Mesendoderm (in vitro differentiated cells): Measurements from ENCODE around the gene ZFP90.
"Not testable (repeated sequence)": the region's sequence is repeated elsewhere in the genome, so short reads cannot be mapped to it uniquely, and the experiment has no call there.

ENCODE experiments used
- DNase-seq: peaks from one replicate; pipeline ENCODE4 v3.0.0; 2013
- H2AK5ac ChIP-seq: 2 replicates; pipeline ENCODE4 v1.6.1; 2013; ENCODE audit warnings: low read length, inconsistent platforms
- H2BK120ac ChIP-seq: 2 replicates; pipeline ENCODE4 v1.6.1; 2013; ENCODE audit warnings: low read depth, mild to moderate bottlenecking, low read length, moderate library complexity, mixed read lengths
- H2BK15ac ChIP-seq: replicated peaks from 2 replicates; pipeline ENCODE4 v1.6.1; 2013; ENCODE audit warnings: low read depth, mild to moderate bottlenecking, moderate library complexity
- H2BK5ac ChIP-seq: 2 replicates; pipeline ENCODE4 v1.6.1; 2013; ENCODE audit warnings: low read length, inconsistent platforms
- H3K18ac ChIP-seq: 2 replicates; pipeline ENCODE4 v1.6.1; 2013; ENCODE audit warnings: mild to moderate bottlenecking, low read length, mixed read lengths
- H3K23ac ChIP-seq: one replicate; pipeline ENCODE4 v1.6.1; 2013; ENCODE audit warnings: low read length
- H3K27ac ChIP-seq: 2 replicates; pipeline ENCODE4 v1.5.1; 2013; ENCODE audit warnings: low read depth, mild to moderate bottlenecking, inconsistent platforms, low read length, moderate library complexity
- H3K27me3 ChIP-seq: 2 replicates; pipeline ENCODE4 v1.6.1; 2013; ENCODE audit warnings: low read length, control low read depth, mild to moderate bottlenecking, inconsistent platforms; ENCODE audit not compliant: insufficient read depth, poor library complexity
- H3K36me3 ChIP-seq: 2 replicates; pipeline ENCODE4 v1.6.1; 2013; ENCODE audit warnings: low read length, inconsistent platforms; ENCODE audit not compliant: control insufficient read depth, insufficient read depth
- H3K4ac ChIP-seq: one replicate; pipeline ENCODE4 v1.6.1; 2013; ENCODE audit warnings: low read depth, mild to moderate bottlenecking, low read length, moderate library complexity
- H3K4me1 ChIP-seq: 2 replicates; pipeline ENCODE4 v1.6.1; 2013; ENCODE audit warnings: low read depth, low read length, inconsistent platforms; ENCODE audit not compliant: control insufficient read depth
- H3K4me2 ChIP-seq: 2 replicates; pipeline ENCODE4 v1.6.1; 2013; ENCODE audit warnings: low read length
- H3K4me3 ChIP-seq: 2 replicates; pipeline ENCODE4 v1.5.1; 2013; ENCODE audit warnings: mild to moderate bottlenecking, low read length
- H3K56ac ChIP-seq: one replicate; pipeline ENCODE4 v1.6.1; 2013; ENCODE audit warnings: low read length
- H3K79me1 ChIP-seq: 2 replicates; pipeline ENCODE4 v1.6.1; 2013; ENCODE audit warnings: low read length, inconsistent platforms
- H3K79me2 ChIP-seq: 2 replicates; pipeline ENCODE4 v1.6.1; 2013; ENCODE audit warnings: mild to moderate bottlenecking, low read length; ENCODE audit not compliant: control insufficient read depth, insufficient read depth
- H3K9ac ChIP-seq: 2 replicates; pipeline ENCODE4 v1.6.1; 2013; ENCODE audit warnings: low read length, inconsistent platforms
- H4K5ac ChIP-seq: one replicate; pipeline ENCODE4 v1.6.1; 2013; ENCODE audit warnings: low read length
- H4K8ac ChIP-seq: one replicate; pipeline ENCODE4 v1.6.1; 2013; ENCODE audit warnings: low read depth, mild to moderate bottlenecking, control low read depth, low read length, moderate library complexity
- WGBS: extraction: QIAGEN DNeasy Blood & Tissue Kit; methylation state at CpG from one replicate; pipeline ENCODE4 v1.1.7; 2013; ENCODE audit warnings: low lambda C conversion rate, missing lambda C conversion rate; ENCODE audit not compliant: insufficient coverage; ENCODE audit errors: extremely low coverage; 5-methylcytosine and 5-hydroxymethylcytosine counted together

The ZFP90 gene

GRCh38 chr16:68539711-68540239, 684 bp downstream of the ZFP90 start:
- Histone ChIP-seq H2BK15ac (no peak overlapping the region), H3K23ac (no peak overlapping the region), H3K27me3 (no peaks in the 10 kb centered on the region), H3K18ac (peak overlapping the region; percentile 64), H3K4me2 (peak overlapping the region; percentile 65), H4K5ac (no peak overlapping the region), H3K4me1 (no peaks in the 10 kb centered on the region), H3K4ac (peak overlapping the region; percentile 8), H4K8ac (no peak overlapping the region), H2BK5ac (peak overlapping the region; percentile 78), H2AK5ac (no peak overlapping the region), H3K56ac (peak overlapping the region; percentile 98), H2BK120ac (no peak overlapping the region), H3K27ac (no peak overlapping the region), H3K36me3 (no peaks in the 10 kb centered on the region), H3K9ac (peak overlapping the region; percentile 92), H3K79me2 (no peaks in the 10 kb centered on the region), H3K4me3 (peak overlapping the region; percentile 94), H3K79me1 (peaks cover 2% of the 10 kb centered on the region)
- WGBS: no CpG with 5 or more reads among the region's 19 CpGs
- DNase-seq: peak; percentile 24

GRCh38 chr16:68548947-68549346, 9.9 kb downstream of the ZFP90 start:
- Histone ChIP-seq H3K4me2 (no peak overlapping the region), H4K8ac (no peak overlapping the region), H2BK5ac (no peak overlapping the region), H3K79me2 (no peaks in the 10 kb centered on the region), H3K4me1 (no peaks in the 10 kb centered on the region), H4K5ac (no peak overlapping the region), H3K27me3 (no peaks in the 10 kb centered on the region), H3K4me3 (no peak overlapping the region), H3K79me1 (peaks cover 2% of the 10 kb centered on the region), H3K56ac (no peak overlapping the region), H3K23ac (no peak overlapping the region), H2BK120ac (no peak overlapping the region), H3K9ac (no peak overlapping the region), H3K4ac (no peak overlapping the region), H2BK15ac (no peak overlapping the region), H3K18ac (no peak overlapping the region), H3K27ac (no peak overlapping the region), H2AK5ac (no peak overlapping the region), H3K36me3 (peaks cover 2% of the 10 kb centered on the region)
- no peak for DNase-seq
- WGBS: no CpG with 5 or more reads among the region's 4 CpGs

DNA sequence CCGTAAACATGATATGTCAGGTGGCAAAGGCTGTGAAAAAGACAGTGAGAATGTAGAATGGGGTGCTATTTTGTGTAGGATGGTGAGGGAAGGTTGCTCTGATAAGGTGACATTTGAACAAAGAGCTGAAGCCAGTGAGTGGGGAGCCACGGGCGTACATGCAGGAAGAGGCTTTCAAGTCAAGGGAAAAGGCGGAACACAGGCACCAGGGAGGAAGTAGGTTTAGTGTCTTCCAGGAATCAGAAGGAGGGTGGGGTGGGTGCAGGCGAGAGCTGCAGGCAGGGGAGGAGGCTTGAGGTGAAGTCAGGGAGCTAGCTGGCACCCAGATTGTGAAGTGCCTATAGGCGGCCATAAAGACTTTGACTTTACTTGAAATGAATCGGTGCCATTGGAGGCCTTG, 14.1 kb downstream of the ZFP90 start:
- no peak for DNase-seq
- H2BK5ac ChIP-seq: no peak overlapping the region
- no peak overlapping the region for H3K4me3 ChIP-seq
- H3K4ac ChIP-seq: no peak overlapping the region
- no peaks in the 10 kb centered on the region for H3K79me1 ChIP-seq
- no peak overlapping the region for H3K27ac ChIP-seq
- H2BK120ac ChIP-seq: no peak overlapping the region
- no peaks in the 10 kb centered on the region for H3K4me1 ChIP-seq
- H3K36me3 ChIP-seq: peaks cover 2% of the 10 kb centered on the region
- no peak overlapping the region for H2AK5ac ChIP-seq
- H3K18ac ChIP-seq: no peak overlapping the region
- no peak overlapping the region for H3K56ac ChIP-seq
- H3K23ac ChIP-seq: no peak overlapping the region
- no peak overlapping the region for H2BK15ac ChIP-seq
- no peak overlapping the region for H3K9ac ChIP-seq
- no peak overlapping the region for H3K4me2 ChIP-seq
- no CpG with 5 or more reads among the region's 7 CpGs for WGBS
- no peak overlapping the region for H4K5ac ChIP-seq
- no peaks in the 10 kb centered on the region for H3K27me3 ChIP-seq
- no peaks in the 10 kb centered on the region for H3K79me2 ChIP-seq
- H4K8ac ChIP-seq: no peak overlapping the region

DNA sequence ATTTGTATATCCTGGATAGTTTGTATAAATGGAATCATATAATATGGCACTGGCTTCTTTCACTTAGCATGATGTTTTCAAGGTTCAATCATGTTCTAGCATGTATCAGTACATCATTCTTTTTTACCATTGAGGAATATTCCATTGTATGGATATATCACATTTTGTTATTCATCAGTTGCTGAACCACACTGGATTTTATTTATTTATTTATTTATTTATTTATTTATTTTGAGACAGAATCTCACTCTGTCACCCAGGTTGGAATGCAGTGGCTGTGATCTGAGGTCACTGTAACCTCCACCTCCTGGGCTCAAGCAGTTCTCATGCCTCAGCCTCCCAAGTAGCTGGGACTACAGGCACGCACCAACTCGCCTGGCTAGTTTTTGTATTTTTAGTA, 21.2 kb downstream of the ZFP90 start:
- not testable (repeated sequence) for H3K79me2 ChIP-seq, H3K4me3 ChIP-seq

GRCh38 chr16:68563631-68564381, 24.7 kb downstream of the ZFP90 start:
- H3K36me3 ChIP-seq: peaks cover 10% of the 10 kb centered on the region
- WGBS: no CpG with 5 or more reads among the region's 7 CpGs
- H2BK15ac ChIP-seq: no peak overlapping the region
- H3K27me3 ChIP-seq: peaks cover 2% of the 10 kb centered on the region
- H3K4me2 ChIP-seq: no peak overlapping the region
- no peaks in the 10 kb centered on the region for H3K79me2 ChIP-seq
- H3K4ac ChIP-seq: no peak overlapping the region
- no peak overlapping the region for H3K23ac ChIP-seq
- DNase-seq: peak; percentile 32
- no peak overlapping the region for H4K8ac ChIP-seq
- H4K5ac ChIP-seq: no peak overlapping the region
- H3K79me1 ChIP-seq: no peaks in the 10 kb centered on the region
- no peak overlapping the region for H3K9ac ChIP-seq
- peak overlapping the region; percentile 41 for H3K4me3 ChIP-seq
- H2BK120ac ChIP-seq: no peak overlapping the region
- no peak overlapping the region for H3K56ac ChIP-seq
- no peak overlapping the region for H2AK5ac ChIP-seq
- H2BK5ac ChIP-seq: no peak overlapping the region
- no peak overlapping the region for H3K18ac ChIP-seq
- H3K27ac ChIP-seq: no peak overlapping the region
- H3K4me1 ChIP-seq: no peaks in the 10 kb centered on the region

More for the DNA sequence above, 21.2 kb downstream of the ZFP90 start:
- H3K9ac ChIP-seq, H3K79me1 ChIP-seq, H4K5ac ChIP-seq, H2BK15ac ChIP-seq, H3K18ac ChIP-seq, H2BK5ac ChIP-seq, H3K23ac ChIP-seq, H3K27me3 ChIP-seq, H3K4me1 ChIP-seq, H4K8ac ChIP-seq, H3K27ac ChIP-seq, H3K4me2 ChIP-seq, H3K56ac ChIP-seq, H2BK120ac ChIP-seq, H2AK5ac ChIP-seq, H3K4ac ChIP-seq, DNase-seq: not testable (repeated sequence)
- no CpG with 5 or more reads among the region's 2 CpGs for WGBS
- H3K36me3 ChIP-seq: peaks cover 12% of the 10 kb centered on the region
